GM19025 (cell line): ENCODE results near the gene HOXC5.

Experiments
- ATAC-seq: cut with Tn5 transposase; IDR thresholded peaks from one replicate; pipeline ENCODE4 v1.9.1; 2021; ENCODE audit warnings: mild to moderate bottlenecking, low read depth, moderate library complexity; ENCODE audit not compliant: unreplicated experiment

The HOXC5 gene

GRCh38 chr12:54006559-54007220 lies 26.2 kb upstream of the HOXC5 start:
- ATAC-seq: no peak

GRCh38 chr12:54007538-54008259 lies 25.2 kb upstream of the HOXC5 start:
- no peak for ATAC-seq

- no peak for ATAC-seq
Measured at GRCh38 chr12:54008260-54008552, 24.6 kb upstream of the HOXC5 start.

GRCh38 chr12:54009171-54010052 lies 23.4 kb upstream of the HOXC5 start:
- no peak for ATAC-seq

GRCh38 chr12:54010053-54010971 lies 22.5 kb upstream of the HOXC5 start:
- ATAC-seq: no peak

GRCh38 chr12:54010972-54011664 lies 21.7 kb upstream of the HOXC5 start:
- no peak for ATAC-seq

GRCh38 chr12:54011665-54012532 lies 21.0 kb upstream of the HOXC5 start:
- ATAC-seq: no peak

GRCh38 chr12:54012631-54013409 lies 20.0 kb upstream of the HOXC5 start:
- no peak for ATAC-seq

- no peak for ATAC-seq
Measured at GRCh38 chr12:54014377-54015017, 18.4 kb upstream of the HOXC5 start.

- ATAC-seq: no peak
Measured at GRCh38 chr12:54015018-54015931, 17.6 kb upstream of the HOXC5 start.

GRCh38 chr12:54016051-54016450 lies 16.8 kb upstream of the HOXC5 start:
- no peak for ATAC-seq

GRCh38 chr12:54016478-54016964 lies 16.3 kb upstream of the HOXC5 start:
- no peak for ATAC-seq

GRCh38 chr12:54017027-54017788 lies 15.6 kb upstream of the HOXC5 start:
- peak; percentile 12 for ATAC-seq

GRCh38 chr12:54017878-54018467 lies 14.9 kb upstream of the HOXC5 start:
- ATAC-seq: peak; percentile 82

- no peak for ATAC-seq
Measured at GRCh38 chr12:54018468-54018984, 14.3 kb upstream of the HOXC5 start.
